IgD-negative memory B cell (primary cell): ENCODE measurements around the gene BLOC1S1. TPM values are rescaled to one million over a fixed set of nuclear protein-coding genes. Genes with fewer than 3 reads are reported as not detected.

Experiments
- H3K27ac Mint-ChIP-seq, 3 donors: one replicate each; pipeline ENCODE4 v1.8.0; 2020 to 2022; ENCODE audit warnings: mild to moderate bottlenecking in 3 of 3, mixed read lengths in 3 of 3, moderate library complexity in 1 of 3
- H3K27me3 Mint-ChIP-seq: one replicate; pipeline ENCODE4 v1.8.0; 2021; ENCODE audit warnings: mixed read lengths
- H3K36me3 Mint-ChIP-seq: one replicate; pipeline ENCODE4 v1.8.0; 2020; ENCODE audit warnings: mild to moderate bottlenecking, mixed read lengths
- H3K4me1 Mint-ChIP-seq, 3 donors: one replicate each; pipeline ENCODE4 v1.8.0; 2020 to 2022; ENCODE audit warnings: mixed read lengths in 3 of 3, mild to moderate bottlenecking in 1 of 3
- H3K4me3 Mint-ChIP-seq, 4 donors: one replicate each; pipeline ENCODE4 v1.8.0; 2020 to 2022; ENCODE audit warnings: mild to moderate bottlenecking in 4 of 4, mixed read lengths in 4 of 4, moderate library complexity in 3 of 4
- H3K9me3 Mint-ChIP-seq, 3 donors: one replicate each; pipeline ENCODE4 v1.8.0; 2020 to 2021; ENCODE audit warnings: mixed read lengths in 3 of 3, mild to moderate bottlenecking in 1 of 3
- polyA plus RNA-seq: library from polyadenylated mRNA; unstranded; fragments of 300-500 nt; fragmentation: Illumina TruSeq; gene quantifications from one replicate; pipeline ENCODE4 v1.2.3, GENCODE V29; 2021

The BLOC1S1 gene
- 174 TPM for polyA plus RNA-seq

DNA sequence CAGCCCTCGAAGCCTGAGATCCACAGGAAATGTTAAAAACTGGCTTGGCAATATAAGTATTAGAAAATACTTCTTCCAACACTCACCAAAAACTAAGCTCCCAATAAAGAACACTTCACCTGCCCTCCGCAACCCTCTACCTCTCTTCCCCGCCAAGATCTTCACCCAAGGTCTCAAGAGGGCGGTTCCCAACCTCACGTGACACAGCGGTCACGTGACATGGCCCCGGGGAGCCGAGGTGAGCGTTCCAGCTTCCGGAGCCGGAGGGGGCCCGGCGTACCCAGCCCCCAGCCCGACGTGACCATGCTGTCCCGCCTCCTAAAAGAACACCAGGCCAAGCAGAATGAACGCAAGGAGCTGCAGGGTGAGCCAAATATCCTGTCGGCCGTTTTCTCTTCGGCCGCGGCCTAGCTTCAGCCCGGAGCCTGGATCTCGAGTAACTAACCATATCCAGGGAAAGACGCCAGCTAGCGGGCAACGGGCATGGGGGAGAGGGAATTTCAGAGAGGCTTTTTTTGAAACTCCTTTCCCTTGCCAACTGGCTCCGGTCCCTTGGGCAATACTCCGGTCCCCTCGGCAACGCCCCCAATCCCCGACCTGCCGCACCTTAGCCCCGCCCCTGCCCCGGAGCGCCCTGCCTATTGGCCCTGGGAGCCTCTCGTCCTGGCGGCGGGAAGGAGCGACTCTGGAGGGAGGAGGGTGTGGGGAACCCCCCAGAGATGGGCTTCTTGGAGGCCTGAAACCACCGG is at the start of gene BLOC1S1:
TSS of gene BLOC1S1 (plus strand) at position 214 of the 749 bp plus-strand sequence. CDS start at position 220, 6 bp downstream.
- H3K27me3 Mint-ChIP-seq = no peaks in the 10 kb centered on the region
- no peaks in the 10 kb centered on the region for H3K36me3 Mint-ChIP-seq
- H3K4me3 Mint-ChIP-seq = peak within 1 kb of the TSS; percentile 88 to 97 (median 94)
- no peaks in the 10 kb centered on the region for H3K9me3 Mint-ChIP-seq
- H3K4me1 Mint-ChIP-seq = peaks cover 15 to 30% (median 17%) of the 10 kb centered on the region in 3 donors
- H3K27ac Mint-ChIP-seq = peak within 1 kb of the TSS; percentile 92 to 99 (median 98)

DNA sequence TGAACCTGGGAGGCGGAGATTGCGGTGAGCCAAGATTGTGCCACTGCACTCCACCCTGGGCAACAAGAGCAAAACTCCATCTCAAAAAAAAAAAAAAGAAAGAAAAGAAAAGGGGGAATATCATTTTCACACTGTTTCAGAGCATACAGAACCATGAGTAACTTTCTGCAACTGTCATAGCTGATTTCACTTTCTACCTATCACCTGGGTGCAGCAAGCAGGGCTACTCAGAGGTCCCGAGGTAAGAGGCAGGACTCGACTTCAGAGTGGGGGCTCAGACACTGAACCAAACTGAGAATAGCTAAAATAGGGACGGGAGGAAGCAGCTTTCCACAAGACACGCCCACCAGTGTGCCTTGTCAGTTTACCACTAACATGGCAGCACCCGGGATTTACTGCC is 49.3 kb upstream of the BLOC1S1 start:
- no peak overlapping the region for H3K4me3 Mint-ChIP-seq
- no peaks in the 10 kb centered on the region for H3K27me3 Mint-ChIP-seq
- H3K27ac Mint-ChIP-seq = no peak overlapping the region
- peaks cover 0 to 5% (median 0%) of the 10 kb centered on the region in 3 donors for H3K4me1 Mint-ChIP-seq
- no peaks in the 10 kb centered on the region for H3K9me3 Mint-ChIP-seq
- peaks cover 4% of the 10 kb centered on the region for H3K36me3 Mint-ChIP-seq

DNA sequence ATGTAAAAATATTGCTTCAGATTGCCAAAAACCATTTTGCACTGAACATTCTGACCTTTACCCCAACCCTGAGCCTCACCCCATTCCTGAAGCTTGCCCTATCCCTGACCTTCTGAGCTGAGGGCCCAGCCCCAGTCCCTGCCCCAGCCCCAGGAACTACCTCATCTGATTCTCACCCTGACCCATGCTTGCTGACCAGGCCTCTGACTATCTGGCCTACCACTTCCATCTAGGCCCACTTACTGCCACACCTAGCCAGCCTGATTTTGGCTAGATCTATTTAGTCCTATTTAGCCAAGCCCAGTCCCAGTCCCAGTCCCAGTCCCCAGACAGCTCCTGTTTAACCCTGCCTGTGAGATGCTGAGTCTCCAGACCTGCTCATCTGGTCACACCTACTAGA is 45.6 kb upstream of the BLOC1S1 start:
- Mint-ChIP-seq H3K36me3 (peaks cover 2% of the 10 kb centered on the region), H3K4me1 (peaks cover 7 to 19% (median 14%) of the 10 kb centered on the region in 3 donors), H3K27ac (peak overlapping the region in 2 of 3 donors; percentile 47 to 60), H3K4me3 (peak overlapping the region in 1 of 4 donors; percentile 38), H3K27me3 (no peaks in the 10 kb centered on the region), H3K9me3 (peaks cover 0 to 6% (median 3%) of the 10 kb centered on the region in 3 donors)

DNA sequence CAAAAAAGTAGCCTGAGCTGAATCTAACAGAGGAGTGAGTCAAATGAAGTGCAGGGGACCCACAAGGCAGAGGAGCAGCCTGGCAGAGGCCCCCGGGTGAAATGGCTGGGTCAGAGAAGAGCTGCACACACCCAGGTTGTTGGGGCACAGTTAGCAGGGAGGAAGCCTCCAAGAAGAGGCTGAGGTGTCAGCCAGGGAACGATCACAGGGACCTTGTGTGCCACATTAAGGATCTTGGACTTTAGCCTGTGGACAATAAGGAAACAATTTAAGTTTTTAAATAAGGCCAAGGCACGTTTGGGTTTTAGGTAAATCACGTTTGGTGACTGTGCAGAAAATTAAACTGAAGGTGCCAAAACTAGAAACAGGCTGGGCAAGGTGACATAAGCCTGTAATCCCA is 44.1 kb upstream of the BLOC1S1 start:
- H3K27ac Mint-ChIP-seq = peak overlapping the region in 1 of 3 donors; percentile 23
- H3K4me1 Mint-ChIP-seq = peaks cover 7 to 19% (median 11%) of the 10 kb centered on the region in 3 donors
- peaks cover 4% of the 10 kb centered on the region for H3K36me3 Mint-ChIP-seq
- H3K4me3 Mint-ChIP-seq = peak overlapping the region in 1 of 4 donors; percentile 63
- peaks cover 0 to 6% (median 3%) of the 10 kb centered on the region in 3 donors for H3K9me3 Mint-ChIP-seq
- H3K27me3 Mint-ChIP-seq = no peaks in the 10 kb centered on the region

DNA sequence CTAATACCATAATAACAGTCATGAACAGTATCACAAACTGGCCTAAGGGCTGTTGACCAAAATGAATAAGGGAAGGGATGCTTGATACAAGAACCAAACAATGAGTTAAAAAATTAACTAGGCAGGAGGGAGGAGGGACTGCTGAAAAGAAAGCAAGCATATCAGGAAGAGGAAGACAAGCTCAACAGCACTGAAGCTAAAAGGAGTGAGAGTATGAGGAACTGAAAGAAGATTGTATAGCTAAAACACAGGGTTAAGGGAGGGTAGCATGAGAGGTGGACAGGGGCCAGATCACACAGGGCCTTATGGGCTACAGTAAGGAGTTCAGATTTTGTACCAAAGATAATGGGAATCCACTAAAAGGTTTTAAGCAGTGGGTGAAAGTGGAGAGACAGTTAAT is 42.2 kb upstream of the BLOC1S1 start:
- H3K9me3 Mint-ChIP-seq = peaks cover 0 to 6% (median 3%) of the 10 kb centered on the region in 3 donors
- H3K4me1 Mint-ChIP-seq = peaks cover 7 to 19% (median 11%) of the 10 kb centered on the region in 3 donors
- no peaks in the 10 kb centered on the region for H3K27me3 Mint-ChIP-seq
- H3K4me3 Mint-ChIP-seq = peak overlapping the region in 3 of 4 donors; percentile 26 to 63 (median 43)
- H3K27ac Mint-ChIP-seq = peak overlapping the region; percentile 2 to 95 (median 73)
- peaks cover 4% of the 10 kb centered on the region for H3K36me3 Mint-ChIP-seq

DNA sequence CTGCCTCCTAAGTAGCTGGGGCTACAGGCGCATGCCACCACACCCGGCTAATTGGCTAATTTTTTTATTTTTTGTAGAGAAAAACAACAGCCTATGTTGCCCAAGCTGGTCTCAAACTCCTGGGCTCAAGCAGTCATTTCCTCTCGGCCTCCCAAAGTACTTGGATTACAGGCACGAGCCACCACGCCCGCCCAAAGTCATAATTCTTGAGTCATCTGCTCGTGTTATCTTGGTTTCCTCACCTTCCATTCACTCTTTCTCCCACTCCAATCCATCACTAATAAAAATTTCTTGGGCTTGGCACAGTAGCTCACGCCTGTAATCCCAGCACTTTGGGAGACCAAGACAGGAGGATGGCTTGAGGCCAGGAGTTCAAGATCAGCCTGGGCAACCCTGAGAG is 40.2 kb upstream of the BLOC1S1 start:
- no peak overlapping the region for H3K27ac Mint-ChIP-seq
- peaks cover 0 to 6% (median 3%) of the 10 kb centered on the region in 3 donors for H3K9me3 Mint-ChIP-seq
- H3K4me1 Mint-ChIP-seq = peaks cover 10 to 19% (median 11%) of the 10 kb centered on the region in 3 donors
- H3K36me3 Mint-ChIP-seq = peaks cover 1% of the 10 kb centered on the region
- peaks cover 2% of the 10 kb centered on the region for H3K27me3 Mint-ChIP-seq
- H3K4me3 Mint-ChIP-seq = peak overlapping the region in 1 of 4 donors; percentile 63

DNA sequence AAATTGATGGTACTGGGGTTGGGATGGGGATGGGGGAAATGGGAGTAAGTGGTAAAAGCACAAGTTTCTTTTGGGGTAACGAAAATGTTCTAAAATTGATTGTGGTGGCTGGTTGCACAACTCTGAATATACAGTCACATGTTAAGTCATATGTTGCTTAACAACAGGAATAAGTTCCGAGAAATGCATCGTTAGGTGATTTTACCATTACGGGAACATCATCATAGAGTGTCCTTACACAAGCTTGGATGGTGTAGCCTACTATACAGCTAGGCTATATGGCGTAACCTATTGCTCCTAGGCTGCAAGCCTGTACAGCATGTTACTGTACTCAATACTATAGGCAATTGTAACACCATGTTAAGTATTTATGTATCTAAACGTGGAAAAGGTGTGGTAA is 39.1 kb upstream of the BLOC1S1 start:
- Mint-ChIP-seq H3K36me3 (peaks cover 1% of the 10 kb centered on the region), H3K27ac (no peak overlapping the region), H3K27me3 (peaks cover 3% of the 10 kb centered on the region), H3K9me3 (peaks cover 0 to 6% (median 3%) of the 10 kb centered on the region in 3 donors), H3K4me1 (peaks cover 15 to 26% (median 18%) of the 10 kb centered on the region in 3 donors), H3K4me3 (no peak overlapping the region)

DNA sequence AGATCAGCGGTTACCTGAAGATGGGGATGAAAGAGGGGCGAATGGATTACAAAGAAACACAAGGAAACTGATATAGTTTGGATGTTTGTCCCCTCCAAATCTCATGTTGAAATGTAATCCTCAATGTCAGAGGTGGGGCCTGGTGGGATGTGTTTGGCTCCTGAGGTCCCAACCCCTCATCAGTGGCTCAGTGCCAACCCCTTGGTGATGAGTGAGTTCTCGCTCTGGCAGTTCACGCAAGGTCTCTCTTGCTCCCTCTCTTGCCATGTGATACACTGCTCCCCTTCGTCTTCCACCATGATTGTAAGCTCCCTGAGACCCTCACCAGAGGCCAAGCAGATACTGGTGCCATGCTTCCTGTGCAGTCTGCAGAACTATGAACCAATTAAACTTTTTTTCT is 36.2 kb upstream of the BLOC1S1 start:
- H3K9me3 Mint-ChIP-seq = peaks cover 0 to 2% (median 0%) of the 10 kb centered on the region in 3 donors
- no peak overlapping the region for H3K27ac Mint-ChIP-seq
- H3K27me3 Mint-ChIP-seq = peaks cover 7% of the 10 kb centered on the region
- H3K4me1 Mint-ChIP-seq = peaks cover 19 to 22% (median 19%) of the 10 kb centered on the region in 3 donors
- no peak overlapping the region for H3K4me3 Mint-ChIP-seq
- H3K36me3 Mint-ChIP-seq = peaks cover 1% of the 10 kb centered on the region

DNA sequence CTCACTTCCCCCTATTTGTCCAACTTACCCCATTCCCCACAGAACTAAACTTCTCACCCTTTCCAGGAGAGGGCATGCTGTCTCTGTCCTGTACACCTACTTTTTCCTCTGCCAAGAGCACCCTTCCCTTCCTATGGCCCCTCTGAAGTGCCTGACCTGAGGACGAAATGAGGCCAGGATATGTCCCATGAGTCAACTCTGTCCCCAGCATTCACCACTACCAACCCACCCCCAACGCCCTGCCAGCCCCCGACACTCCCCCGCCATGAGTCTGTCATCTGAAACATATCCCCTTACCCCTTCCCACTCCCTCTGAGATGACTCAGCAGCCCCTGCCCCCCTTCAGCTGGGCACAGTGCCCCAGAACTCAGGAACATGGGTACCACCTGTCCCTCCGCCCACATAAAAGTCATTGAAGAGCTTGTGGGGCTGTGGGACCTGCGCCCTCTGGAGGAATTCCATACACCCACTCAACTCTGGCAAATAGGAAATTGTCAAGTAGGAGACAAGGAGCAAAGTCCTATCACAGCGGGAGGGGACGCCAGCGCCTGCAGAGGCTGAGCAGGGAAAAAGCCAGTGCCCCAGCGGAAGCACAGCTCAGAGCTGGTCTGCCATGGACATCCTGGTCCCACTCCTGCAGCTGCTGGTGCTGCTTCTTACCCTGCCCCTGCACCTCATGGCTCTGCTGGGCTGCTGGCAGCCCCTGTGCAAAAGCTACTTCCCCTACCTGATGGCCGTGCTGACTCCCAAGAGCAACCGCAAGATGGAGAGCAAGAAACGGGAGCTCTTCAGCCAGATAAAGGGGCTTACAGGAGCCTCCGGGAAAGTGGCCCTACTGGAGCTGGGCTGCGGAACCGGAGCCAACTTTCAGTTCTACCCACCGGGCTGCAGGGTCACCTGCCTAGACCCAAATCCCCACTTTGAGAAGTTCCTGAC is 34.4 kb upstream of the BLOC1S1 start:
- peaks cover 19 to 20% (median 19%) of the 10 kb centered on the region in 3 donors for H3K4me1 Mint-ChIP-seq
- no peaks in the 10 kb centered on the region for H3K9me3 Mint-ChIP-seq
- H3K36me3 Mint-ChIP-seq = no peaks in the 10 kb centered on the region
- H3K27ac Mint-ChIP-seq = no peak overlapping the region
- peak overlapping the region; percentile 15 to 78 (median 49) for H3K4me3 Mint-ChIP-seq
- H3K27me3 Mint-ChIP-seq = peaks cover 7% of the 10 kb centered on the region

DNA sequence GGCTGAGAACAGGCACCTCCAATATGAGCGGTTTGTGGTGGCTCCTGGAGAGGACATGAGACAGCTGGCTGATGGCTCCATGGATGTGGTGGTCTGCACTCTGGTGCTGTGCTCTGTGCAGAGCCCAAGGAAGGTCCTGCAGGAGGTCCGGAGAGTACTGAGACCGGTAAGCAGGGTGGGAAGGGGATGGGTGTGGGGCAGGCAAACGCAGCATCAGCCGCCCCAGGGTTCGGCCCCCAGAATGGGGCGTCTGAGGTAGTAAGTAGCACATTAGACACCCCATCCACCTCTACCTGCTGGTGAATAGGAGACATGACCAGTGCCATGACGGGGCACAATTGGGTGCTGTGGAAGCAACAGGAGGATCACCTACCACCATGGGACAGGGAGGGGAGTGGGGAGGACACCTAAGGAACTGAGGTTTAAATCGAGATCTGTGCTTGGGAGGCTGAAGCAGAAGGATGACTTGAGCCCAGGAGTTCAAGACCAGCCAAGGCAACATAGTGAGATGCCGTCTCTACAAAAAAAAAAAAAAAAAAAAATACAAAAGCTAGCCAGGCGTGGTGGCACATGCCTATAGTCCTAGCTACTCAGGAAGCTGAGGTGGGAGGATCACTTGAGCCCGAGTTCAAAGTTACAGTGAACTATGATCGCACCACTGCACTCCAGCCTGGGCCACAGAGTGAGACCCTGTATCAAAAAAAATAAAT is 33.6 kb upstream of the BLOC1S1 start:
- peak overlapping the region; percentile 15 to 78 (median 49) for H3K4me3 Mint-ChIP-seq
- H3K27ac Mint-ChIP-seq = no peak overlapping the region
- H3K27me3 Mint-ChIP-seq = peaks cover 7% of the 10 kb centered on the region
- H3K36me3 Mint-ChIP-seq = no peaks in the 10 kb centered on the region
- no peaks in the 10 kb centered on the region for H3K9me3 Mint-ChIP-seq
- peaks cover 19 to 20% (median 19%) of the 10 kb centered on the region in 3 donors for H3K4me1 Mint-ChIP-seq

DNA sequence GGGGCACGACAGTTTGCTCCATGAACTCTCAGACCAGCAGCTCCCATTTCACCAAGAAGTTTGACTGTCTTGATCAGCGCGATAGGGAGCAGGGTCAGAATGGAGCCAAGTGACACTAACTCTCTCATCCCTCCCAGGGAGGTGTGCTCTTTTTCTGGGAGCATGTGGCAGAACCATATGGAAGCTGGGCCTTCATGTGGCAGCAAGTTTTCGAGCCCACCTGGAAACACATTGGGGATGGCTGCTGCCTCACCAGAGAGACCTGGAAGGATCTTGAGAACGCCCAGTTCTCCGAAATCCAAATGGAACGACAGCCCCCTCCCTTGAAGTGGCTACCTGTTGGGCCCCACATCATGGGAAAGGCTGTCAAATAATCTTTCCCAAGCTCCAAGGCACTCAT is 32.2 kb upstream of the BLOC1S1 start:
- H3K9me3 Mint-ChIP-seq = no peaks in the 10 kb centered on the region
- H3K36me3 Mint-ChIP-seq = no peaks in the 10 kb centered on the region
- H3K27me3 Mint-ChIP-seq = peaks cover 11% of the 10 kb centered on the region
- no peak overlapping the region for H3K4me3 Mint-ChIP-seq
- peaks cover 19 to 20% (median 19%) of the 10 kb centered on the region in 3 donors for H3K4me1 Mint-ChIP-seq
- H3K27ac Mint-ChIP-seq = peak overlapping the region in 1 of 3 donors; percentile 64

DNA sequence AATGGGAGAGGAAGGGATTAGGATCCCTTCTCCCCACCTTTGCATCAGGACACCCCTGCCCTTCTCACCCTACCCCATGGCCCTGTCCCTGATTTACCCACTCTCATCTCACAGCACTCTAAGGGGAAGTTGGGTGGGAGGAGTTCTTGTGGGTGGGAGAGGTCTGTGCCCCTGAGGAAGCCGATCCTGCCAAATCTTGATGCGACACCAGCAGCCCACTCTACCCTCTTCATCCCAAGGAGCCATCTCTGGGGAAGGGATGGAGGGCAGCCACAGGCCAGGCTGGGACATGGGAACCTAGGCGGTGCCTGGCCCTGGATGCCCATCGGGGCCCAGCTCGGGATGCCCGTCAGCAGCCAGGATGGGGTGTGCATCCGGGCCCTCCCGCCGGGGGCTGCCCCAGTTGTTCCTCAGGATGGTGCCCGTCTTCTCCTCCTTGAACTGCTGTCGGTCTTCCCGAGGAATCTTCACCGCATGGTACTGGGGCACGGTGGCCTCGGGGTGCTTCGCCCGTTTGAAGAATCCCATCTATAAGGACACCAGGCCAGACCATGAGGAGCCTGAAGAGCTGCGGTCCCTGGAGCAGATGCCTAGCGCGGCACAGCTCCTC is 31.0 kb upstream of the BLOC1S1 start:
- no peaks in the 10 kb centered on the region for H3K9me3 Mint-ChIP-seq
- no peaks in the 10 kb centered on the region for H3K36me3 Mint-ChIP-seq
- peaks cover 11% of the 10 kb centered on the region for H3K27me3 Mint-ChIP-seq
- peaks cover 19 to 20% (median 19%) of the 10 kb centered on the region in 3 donors for H3K4me1 Mint-ChIP-seq
- H3K4me3 Mint-ChIP-seq = no peak overlapping the region
- no peak overlapping the region for H3K27ac Mint-ChIP-seq

DNA sequence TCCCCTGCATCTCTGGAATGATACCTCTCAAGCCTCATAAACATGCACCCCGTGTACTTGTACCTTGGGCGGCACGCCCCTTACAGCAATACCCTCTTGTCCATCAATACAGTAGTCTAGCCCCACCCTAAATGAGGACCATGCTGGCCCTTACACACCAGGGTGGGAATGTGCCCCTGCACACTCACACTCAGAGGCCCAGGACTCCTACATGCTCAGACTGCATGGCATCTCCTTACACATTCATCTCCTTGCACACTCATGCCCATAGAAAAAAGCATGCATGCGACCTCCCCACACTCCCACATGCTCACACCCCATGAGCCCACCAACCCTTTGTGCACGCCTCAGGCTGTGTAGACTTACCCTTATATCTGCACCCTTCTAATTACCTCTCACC is 30.2 kb upstream of the BLOC1S1 start:
- no peaks in the 10 kb centered on the region for H3K9me3 Mint-ChIP-seq
- peaks cover 9% of the 10 kb centered on the region for H3K27me3 Mint-ChIP-seq
- no peak overlapping the region for H3K4me3 Mint-ChIP-seq
- H3K27ac Mint-ChIP-seq = no peak overlapping the region
- H3K4me1 Mint-ChIP-seq = peaks cover 16 to 20% (median 19%) of the 10 kb centered on the region in 3 donors
- H3K36me3 Mint-ChIP-seq = no peaks in the 10 kb centered on the region
